Activated CD4-positive, CD25-positive, alpha-beta regulatory T cell treated with anti-CD3 and anti-CD28 coated beads, Interleukin-2, amount 50 U/mL, for 72 hours (primary cell): Measurements from ENCODE around the gene SLC35A4.
"Not testable (repeated sequence)": the region's sequence is repeated elsewhere in the genome, so short reads cannot be mapped to it uniquely, and the experiment has no call there.

Source experiments
- DNase-seq: peaks from one replicate; pipeline ENCODE4 v3.0.0; 2021

The SLC35A4 gene

GRCh38 chr5:140558542-140558941 is 6.1 kb upstream of the SLC35A4 start:
- no peak for DNase-seq

DNA sequence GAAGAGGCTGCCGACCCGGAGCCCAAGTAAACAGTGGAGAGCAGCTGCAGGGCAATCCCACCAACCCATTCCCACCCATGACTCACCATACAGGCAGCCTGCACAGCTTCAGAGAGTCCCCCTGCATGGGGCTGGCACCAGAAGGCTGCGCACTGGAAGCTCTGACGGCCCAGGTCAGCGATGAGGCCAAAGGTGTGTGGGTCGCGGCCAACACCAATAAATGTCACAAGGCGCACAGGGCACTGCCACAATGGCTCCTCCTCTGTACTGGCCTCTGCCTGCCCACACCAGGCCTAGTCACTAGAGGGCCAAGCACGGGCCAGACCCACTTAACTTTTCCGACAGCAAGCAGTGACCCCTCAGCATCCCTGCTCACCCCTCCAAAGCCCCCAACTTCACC is 4.4 kb upstream of the SLC35A4 start:
- DNase-seq: no peak

GRCh38 chr5:140561753-140562523 is 2.7 kb upstream of the SLC35A4 start:
- no peak for DNase-seq

GRCh38 chr5:140563596-140563995 is 1.0 kb upstream of the SLC35A4 start:
- DNase-seq: no peak

- no peak for DNase-seq
Observed at GRCh38 chr5:140565024-140565779, 574 bp downstream of the SLC35A4 start.

DNA sequence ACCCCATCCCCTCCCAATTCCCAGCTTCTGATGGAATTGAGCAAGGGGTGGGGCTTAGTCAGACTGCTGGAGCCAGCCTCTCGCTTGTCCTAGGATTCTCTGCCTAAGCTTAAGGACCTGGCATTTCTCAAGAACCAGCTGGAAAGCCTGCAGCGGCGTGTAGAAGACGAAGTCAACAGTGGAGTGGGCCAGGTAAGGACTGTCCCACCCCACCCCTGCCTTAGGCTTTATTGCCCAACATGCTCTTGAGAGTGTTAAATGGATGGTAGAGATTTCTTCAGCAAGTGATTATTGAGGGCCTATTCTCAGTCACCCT is 1.1 kb downstream of the SLC35A4 start:
- no peak for DNase-seq

- no peak for DNase-seq
Observed at GRCh38 chr5:140566665-140567064, 2.0 kb downstream of the SLC35A4 start.

GRCh38 chr5:140567136-140567818 is 2.6 kb downstream of the SLC35A4 start:
- DNase-seq: no peak

- DNase-seq: no peak
Observed at GRCh38 chr5:140567871-140568270, 3.2 kb downstream of the SLC35A4 start.

- no peak for DNase-seq
Observed at GRCh38 chr5:140568443-140569063, 3.9 kb downstream of the SLC35A4 start.

DNA sequence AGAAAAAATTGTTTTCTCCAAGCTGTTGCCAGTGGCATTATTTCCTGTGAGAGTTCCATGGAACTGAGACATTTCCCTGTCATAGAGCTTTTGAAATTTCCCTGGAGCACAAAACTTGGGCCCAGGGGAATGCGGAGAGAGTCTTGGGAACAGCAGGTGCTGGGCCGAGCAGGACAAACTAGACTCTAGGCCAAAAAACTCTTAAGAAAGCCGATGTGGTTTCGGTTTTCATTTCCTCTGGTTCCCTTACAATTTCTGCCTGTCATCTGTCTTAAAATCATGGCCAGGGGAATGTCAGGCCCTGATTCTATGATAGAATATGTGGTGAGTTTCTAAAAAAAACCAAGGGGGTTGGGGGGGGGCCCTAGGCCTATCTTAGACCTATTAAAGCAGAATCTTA is 4.6 kb downstream of the SLC35A4 start:
- DNase-seq: no peak

GRCh38 chr5:140570058-140570457 is 5.4 kb downstream of the SLC35A4 start:
- no peak for DNase-seq

DNA sequence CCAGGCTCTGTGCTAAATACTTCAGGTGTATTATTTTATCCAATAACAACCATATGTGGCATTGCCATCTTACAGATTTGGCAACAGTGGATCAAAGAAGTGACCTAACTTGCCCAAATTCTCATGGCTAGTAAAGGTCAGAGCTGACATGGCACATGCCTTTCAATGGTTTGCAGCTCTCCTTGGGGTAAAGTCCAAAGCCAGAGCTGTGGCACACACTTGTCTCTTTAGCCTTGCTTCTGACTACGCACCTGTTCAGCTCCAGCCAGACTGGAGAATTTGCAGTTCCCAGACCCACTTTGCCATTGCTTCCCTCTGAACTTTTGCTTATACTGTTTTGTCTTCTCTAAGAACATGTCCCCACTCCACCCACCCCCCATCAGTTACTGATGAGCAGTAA is 5.9 kb downstream of the SLC35A4 start:
- DNase-seq: no peak

GRCh38 chr5:140571105-140571504 is 6.5 kb downstream of the SLC35A4 start:
- DNase-seq: no peak

- no peak for DNase-seq
Observed at GRCh38 chr5:140573683-140574082, 9.1 kb downstream of the SLC35A4 start.

DNA sequence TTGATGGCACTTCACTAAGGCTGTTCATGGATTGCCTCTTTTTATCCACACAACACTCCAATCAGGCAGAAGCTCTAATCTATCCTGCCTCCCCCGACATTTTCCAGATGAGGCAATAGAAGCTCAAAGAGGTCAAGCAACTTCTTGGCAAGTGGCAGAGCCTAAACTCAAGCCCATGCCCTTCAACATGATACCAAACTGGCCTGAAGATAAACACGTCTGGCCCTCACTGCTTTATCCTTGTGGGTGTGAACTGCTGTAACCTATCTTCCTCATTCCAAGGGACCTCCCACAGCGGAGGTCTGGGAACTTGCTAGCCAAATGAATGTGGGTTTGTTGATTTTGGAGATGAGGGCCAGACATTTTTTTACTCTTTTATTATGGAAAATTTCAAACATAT is 9.5 kb downstream of the SLC35A4 start:
- DNase-seq: no peak

DNA sequence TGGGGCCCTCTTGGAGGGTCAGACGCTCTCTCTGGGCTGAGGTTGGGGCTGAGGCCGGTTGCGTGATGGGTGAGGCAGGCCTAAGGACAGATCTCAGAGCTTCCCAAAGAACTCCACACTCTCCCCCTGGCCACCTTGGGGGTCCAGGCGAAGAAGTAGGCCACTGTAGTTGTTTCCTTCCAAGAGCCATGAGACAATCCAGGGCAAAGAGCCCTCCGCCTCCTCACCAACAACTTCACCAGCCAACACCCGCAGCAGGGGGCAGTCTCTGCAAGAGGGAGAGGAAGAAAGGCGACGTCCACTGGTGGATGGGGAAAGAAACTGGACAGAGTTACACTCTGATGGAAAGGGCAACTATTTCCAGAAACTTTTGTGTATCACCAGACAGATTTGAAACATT is 10.7 kb downstream of the SLC35A4 start:
- DNase-seq: no peak

GRCh38 chr5:140576776-140577201 is 12.2 kb downstream of the SLC35A4 start:
- DNase-seq: no peak

GRCh38 chr5:140579188-140579747 is 14.6 kb downstream of the SLC35A4 start:
- DNase-seq: not testable (repeated sequence)

GRCh38 chr5:140587495-140587894 is 22.9 kb downstream of the SLC35A4 start:
- DNase-seq: no peak

- no peak for DNase-seq
Observed at GRCh38 chr5:140588311-140589070, 23.9 kb downstream of the SLC35A4 start.

DNA sequence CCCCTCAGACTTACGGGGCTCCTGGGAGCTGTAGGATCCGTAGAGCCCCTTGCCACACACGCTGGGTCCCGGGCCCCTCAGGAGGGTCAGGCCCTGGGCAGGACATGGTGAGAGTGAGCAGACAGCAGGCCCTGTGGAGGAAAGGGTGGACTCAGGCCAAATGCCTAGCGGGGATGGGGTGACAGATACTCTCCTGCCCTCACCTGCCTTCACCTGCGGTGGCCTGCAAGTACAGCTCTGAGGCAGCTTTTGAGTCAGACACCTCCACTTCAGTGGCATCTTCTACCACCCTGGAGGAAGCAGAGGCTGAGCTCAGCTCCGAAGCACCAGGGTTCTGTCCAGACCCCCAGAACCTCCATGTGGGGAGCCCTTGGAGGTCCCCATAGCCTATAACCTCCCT is 26.2 kb downstream of the SLC35A4 start:
- DNase-seq: no peak
